GM13976 (cell line): Measurements from ENCODE around the gene LRRC56.

Source experiments
- DNase-seq: peaks from one replicate; pipeline ENCODE4 v3.0.0; 2012; ENCODE audit warnings: low spot score
- in situ Hi-C: fragments of 300-500 bp; cut with MboI; formaldehyde crosslinking; loops from one replicate; pipeline ENCODE4 v1.12.0; 2022; ENCODE audit warnings: low sequenced_read_pairs, mixed read lengths, inconsistent platforms; ENCODE audit not compliant: unreplicated experiment
- TF ChIP-seq, protein P1 (sequence below): IDR thresholded peaks from 2 replicates; pipeline ENCODE4 v1.5.1; 2012; ENCODE audit warnings: borderline replicate concordance, mild to moderate bottlenecking; ENCODE audit not compliant: insufficient read depth; ENCODE audit errors: extremely low read depth, missing control alignments, control extremely low read depth

LRRC56 gene

DNA sequence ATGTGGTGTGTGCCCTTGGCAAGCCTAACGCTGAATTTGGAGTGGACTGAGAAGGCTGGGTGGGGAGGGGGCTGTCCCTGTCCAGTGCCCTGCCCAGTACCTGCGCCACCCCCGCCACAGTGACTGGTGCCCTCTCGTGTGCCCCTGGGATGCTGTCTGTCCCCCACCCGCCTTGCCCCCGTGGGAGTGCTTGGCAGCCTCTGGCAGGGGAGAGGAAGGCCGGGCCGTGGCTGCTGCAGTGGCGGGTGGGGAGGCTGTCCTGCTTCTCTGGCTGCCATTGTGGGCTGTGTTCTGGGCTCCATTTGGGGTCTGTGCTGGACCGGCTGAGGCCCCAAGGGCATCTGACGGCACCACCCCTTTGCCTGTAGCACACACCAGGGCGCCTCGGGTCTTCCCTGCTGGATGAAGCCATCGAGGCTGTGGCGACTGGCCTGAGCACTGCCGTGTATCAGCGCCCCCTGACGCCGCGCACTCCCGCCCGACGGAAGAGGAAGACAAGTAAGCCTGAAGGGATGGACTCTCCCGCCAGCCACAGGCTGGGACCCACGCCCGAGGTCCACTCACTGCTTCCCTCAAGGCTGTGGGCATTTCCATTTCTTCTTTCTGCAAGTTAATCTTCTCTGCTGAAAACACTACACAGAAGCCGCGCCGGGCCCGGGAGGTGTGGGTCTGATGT, 60.8 kb downstream of the LRRC56 start:
- TF ChIP-seq, protein P1, sequence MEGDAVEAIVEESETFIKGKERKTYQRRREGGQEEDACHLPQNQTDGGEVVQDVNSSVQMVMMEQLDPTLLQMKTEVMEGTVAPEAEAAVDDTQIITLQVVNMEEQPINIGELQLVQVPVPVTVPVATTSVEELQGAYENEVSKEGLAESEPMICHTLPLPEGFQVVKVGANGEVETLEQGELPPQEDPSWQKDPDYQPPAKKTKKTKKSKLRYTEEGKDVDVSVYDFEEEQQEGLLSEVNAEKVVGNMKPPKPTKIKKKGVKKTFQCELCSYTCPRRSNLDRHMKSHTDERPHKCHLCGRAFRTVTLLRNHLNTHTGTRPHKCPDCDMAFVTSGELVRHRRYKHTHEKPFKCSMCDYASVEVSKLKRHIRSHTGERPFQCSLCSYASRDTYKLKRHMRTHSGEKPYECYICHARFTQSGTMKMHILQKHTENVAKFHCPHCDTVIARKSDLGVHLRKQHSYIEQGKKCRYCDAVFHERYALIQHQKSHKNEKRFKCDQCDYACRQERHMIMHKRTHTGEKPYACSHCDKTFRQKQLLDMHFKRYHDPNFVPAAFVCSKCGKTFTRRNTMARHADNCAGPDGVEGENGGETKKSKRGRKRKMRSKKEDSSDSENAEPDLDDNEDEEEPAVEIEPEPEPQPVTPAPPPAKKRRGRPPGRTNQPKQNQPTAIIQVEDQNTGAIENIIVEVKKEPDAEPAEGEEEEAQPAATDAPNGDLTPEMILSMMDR = no peak
- in situ Hi-C loops = no loop called here

GRCh38 chr11:601573-602245, 64.4 kb downstream of the LRRC56 start:
- TF ChIP-seq, protein P1 = no peak
- no peak for DNase-seq
- in situ Hi-C loops = no loop called here

More for the DNA sequence above, 60.8 kb downstream of the LRRC56 start:
- DNase-seq = no peak

- no peak for DNase-seq
- in situ Hi-C loops = no loop called here
- TF ChIP-seq, protein P1 = no peak
These were observed 65.8 kb downstream of the LRRC56 start for GRCh38 chr11:603154-603553.
